ENCODE measurements around the gene SWSAP1. TPM values are rescaled to one million over a fixed set of nuclear protein-coding genes. Genes with fewer than 3 reads are reported as not detected.

Gene SWSAP1
- total and polyA plus RNA-seq, 2 experiments from 2014 or later, result 2.1 to 6.1 TPM

GRCh38 chr19:11356074-11356397 lies 18.4 kb upstream of the SWSAP1 start:
- peaks cover 15% of the 10 kb centered on the region for H3K4me1 ChIP-seq (ENCODE audit: insufficient read depth)
- TF ChIP-seq, protein P1, sequence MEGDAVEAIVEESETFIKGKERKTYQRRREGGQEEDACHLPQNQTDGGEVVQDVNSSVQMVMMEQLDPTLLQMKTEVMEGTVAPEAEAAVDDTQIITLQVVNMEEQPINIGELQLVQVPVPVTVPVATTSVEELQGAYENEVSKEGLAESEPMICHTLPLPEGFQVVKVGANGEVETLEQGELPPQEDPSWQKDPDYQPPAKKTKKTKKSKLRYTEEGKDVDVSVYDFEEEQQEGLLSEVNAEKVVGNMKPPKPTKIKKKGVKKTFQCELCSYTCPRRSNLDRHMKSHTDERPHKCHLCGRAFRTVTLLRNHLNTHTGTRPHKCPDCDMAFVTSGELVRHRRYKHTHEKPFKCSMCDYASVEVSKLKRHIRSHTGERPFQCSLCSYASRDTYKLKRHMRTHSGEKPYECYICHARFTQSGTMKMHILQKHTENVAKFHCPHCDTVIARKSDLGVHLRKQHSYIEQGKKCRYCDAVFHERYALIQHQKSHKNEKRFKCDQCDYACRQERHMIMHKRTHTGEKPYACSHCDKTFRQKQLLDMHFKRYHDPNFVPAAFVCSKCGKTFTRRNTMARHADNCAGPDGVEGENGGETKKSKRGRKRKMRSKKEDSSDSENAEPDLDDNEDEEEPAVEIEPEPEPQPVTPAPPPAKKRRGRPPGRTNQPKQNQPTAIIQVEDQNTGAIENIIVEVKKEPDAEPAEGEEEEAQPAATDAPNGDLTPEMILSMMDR (conservative IDR thresholded peaks at IDR 0.05; ENCODE audit: low read depth in 2 of 2), result no peak
- TF ChIP-seq REST (IDR thresholded peaks at IDR 0.05; ENCODE audit: unreplicated experiment) (no peak), CREB1 (CRISPR knock-in tag; IDR thresholded peaks at IDR 0.05; ENCODE audit: low read depth) (no peak)
- H3K27me3 ChIP-seq (ENCODE audit: insufficient read depth), result peaks cover 5% of the 10 kb centered on the region; the same call in 1 of the 2 replicates
- H3K4me2 ChIP-seq, result peak overlapping the region; percentile 81
- H3K27ac Mint-ChIP-seq, result no peak overlapping the region
- peaks cover 21% of the 10 kb centered on the region for H3K4me1 Mint-ChIP-seq
- no peaks in the 10 kb centered on the region for H3K36me3 ChIP-seq (ENCODE audit: insufficient read depth)
- no peak for DNase-seq (ENCODE audit: low spot score)
- no peak overlapping the region for H2AFZ ChIP-seq
- no peaks in the 10 kb centered on the region for H4K20me1 ChIP-seq (replicated peaks; ENCODE audit: insufficient read depth)
- H3K9me3 Mint-ChIP-seq, result no peaks in the 10 kb centered on the region; the same call in 2 of the 3 replicates
- H3K4me3 Mint-ChIP-seq, result peak overlapping the region; percentile 77
- peak overlapping the region; percentile 62 for H3K4me3 ChIP-seq
- no peak for ATAC-seq
- peaks cover 42% of the 10 kb centered on the region for H3K27me3 Mint-ChIP-seq (ENCODE audit: insufficient read depth, low read depth, poor library complexity)
- H3K36me3 Mint-ChIP-seq (ENCODE audit: low read depth), result no peaks in the 10 kb centered on the region; the same call in 2 of the 3 replicates
- no peaks in the 10 kb centered on the region for H3K79me2 ChIP-seq (replicated peaks; ENCODE audit: insufficient read depth)
- no peaks in the 10 kb centered on the region for H3F3A ChIP-seq (replicated peaks; ENCODE audit: low read depth)
- H3K9me2 ChIP-seq (ENCODE audit: insufficient read depth), result no peaks in the 10 kb centered on the region
- H3K27ac ChIP-seq (ENCODE audit: low read depth), result no peak overlapping the region

GRCh38 chr19:11356676-11357550 lies 17.6 kb upstream of the SWSAP1 start:
- no peak overlapping the region for H3K27ac ChIP-seq (ENCODE audit: low read depth)
- H3K27ac Mint-ChIP-seq, result no peak overlapping the region
- peak overlapping the region; percentile 77; the same call in 2 of the 3 replicates for H3K4me3 Mint-ChIP-seq
- H3F3A ChIP-seq (replicated peaks; ENCODE audit: low read depth), result no peaks in the 10 kb centered on the region
- H3K36me3 Mint-ChIP-seq (ENCODE audit: low read depth), result no peaks in the 10 kb centered on the region; the same call in 2 of the 3 replicates
- H3K9me3 Mint-ChIP-seq, result no peaks in the 10 kb centered on the region; the same call in 2 of the 3 replicates
- ATAC-seq (no peak), DNase-seq (ENCODE audit: low spot score) (no peak)
- H3K4me1 ChIP-seq (ENCODE audit: insufficient read depth), result peaks cover 15% of the 10 kb centered on the region
- H3K9me2 ChIP-seq (ENCODE audit: insufficient read depth), result no peaks in the 10 kb centered on the region
- no peak overlapping the region for H3K4me3 ChIP-seq
- H3K27me3 ChIP-seq (ENCODE audit: insufficient read depth), result peaks cover 5% of the 10 kb centered on the region; the same call in 1 of the 2 replicates
- H3K36me3 ChIP-seq (ENCODE audit: insufficient read depth), result no peaks in the 10 kb centered on the region
- H3K4me2 ChIP-seq, result no peak overlapping the region
- H3K79me2 ChIP-seq (replicated peaks; ENCODE audit: insufficient read depth), result no peaks in the 10 kb centered on the region
- H3K27me3 Mint-ChIP-seq (ENCODE audit: insufficient read depth, low read depth, poor library complexity), result peaks cover 41% of the 10 kb centered on the region
- peaks cover 22% of the 10 kb centered on the region for H3K4me1 Mint-ChIP-seq
- H2AFZ ChIP-seq, result no peak overlapping the region
- no peaks in the 10 kb centered on the region for H4K20me1 ChIP-seq (replicated peaks; ENCODE audit: insufficient read depth)
- TF ChIP-seq ZNF331 (CRISPR knock-in tag; IDR thresholded peaks at IDR 0.05; ENCODE audit: low read depth), result no peak
- no peak for TF ChIP-seq STAT1 (IDR thresholded peaks at IDR 0.05; ENCODE audit: unreplicated experiment)
- no peak for TF ChIP-seq POLR2AphosphoS5 (IDR thresholded peaks at IDR 0.05; ENCODE audit: low read depth)
- no peak for TF ChIP-seq NANOG (IDR thresholded peaks at IDR 0.05; ENCODE audit: borderline replicate concordance)
- TF ChIP-seq, protein P2, sequence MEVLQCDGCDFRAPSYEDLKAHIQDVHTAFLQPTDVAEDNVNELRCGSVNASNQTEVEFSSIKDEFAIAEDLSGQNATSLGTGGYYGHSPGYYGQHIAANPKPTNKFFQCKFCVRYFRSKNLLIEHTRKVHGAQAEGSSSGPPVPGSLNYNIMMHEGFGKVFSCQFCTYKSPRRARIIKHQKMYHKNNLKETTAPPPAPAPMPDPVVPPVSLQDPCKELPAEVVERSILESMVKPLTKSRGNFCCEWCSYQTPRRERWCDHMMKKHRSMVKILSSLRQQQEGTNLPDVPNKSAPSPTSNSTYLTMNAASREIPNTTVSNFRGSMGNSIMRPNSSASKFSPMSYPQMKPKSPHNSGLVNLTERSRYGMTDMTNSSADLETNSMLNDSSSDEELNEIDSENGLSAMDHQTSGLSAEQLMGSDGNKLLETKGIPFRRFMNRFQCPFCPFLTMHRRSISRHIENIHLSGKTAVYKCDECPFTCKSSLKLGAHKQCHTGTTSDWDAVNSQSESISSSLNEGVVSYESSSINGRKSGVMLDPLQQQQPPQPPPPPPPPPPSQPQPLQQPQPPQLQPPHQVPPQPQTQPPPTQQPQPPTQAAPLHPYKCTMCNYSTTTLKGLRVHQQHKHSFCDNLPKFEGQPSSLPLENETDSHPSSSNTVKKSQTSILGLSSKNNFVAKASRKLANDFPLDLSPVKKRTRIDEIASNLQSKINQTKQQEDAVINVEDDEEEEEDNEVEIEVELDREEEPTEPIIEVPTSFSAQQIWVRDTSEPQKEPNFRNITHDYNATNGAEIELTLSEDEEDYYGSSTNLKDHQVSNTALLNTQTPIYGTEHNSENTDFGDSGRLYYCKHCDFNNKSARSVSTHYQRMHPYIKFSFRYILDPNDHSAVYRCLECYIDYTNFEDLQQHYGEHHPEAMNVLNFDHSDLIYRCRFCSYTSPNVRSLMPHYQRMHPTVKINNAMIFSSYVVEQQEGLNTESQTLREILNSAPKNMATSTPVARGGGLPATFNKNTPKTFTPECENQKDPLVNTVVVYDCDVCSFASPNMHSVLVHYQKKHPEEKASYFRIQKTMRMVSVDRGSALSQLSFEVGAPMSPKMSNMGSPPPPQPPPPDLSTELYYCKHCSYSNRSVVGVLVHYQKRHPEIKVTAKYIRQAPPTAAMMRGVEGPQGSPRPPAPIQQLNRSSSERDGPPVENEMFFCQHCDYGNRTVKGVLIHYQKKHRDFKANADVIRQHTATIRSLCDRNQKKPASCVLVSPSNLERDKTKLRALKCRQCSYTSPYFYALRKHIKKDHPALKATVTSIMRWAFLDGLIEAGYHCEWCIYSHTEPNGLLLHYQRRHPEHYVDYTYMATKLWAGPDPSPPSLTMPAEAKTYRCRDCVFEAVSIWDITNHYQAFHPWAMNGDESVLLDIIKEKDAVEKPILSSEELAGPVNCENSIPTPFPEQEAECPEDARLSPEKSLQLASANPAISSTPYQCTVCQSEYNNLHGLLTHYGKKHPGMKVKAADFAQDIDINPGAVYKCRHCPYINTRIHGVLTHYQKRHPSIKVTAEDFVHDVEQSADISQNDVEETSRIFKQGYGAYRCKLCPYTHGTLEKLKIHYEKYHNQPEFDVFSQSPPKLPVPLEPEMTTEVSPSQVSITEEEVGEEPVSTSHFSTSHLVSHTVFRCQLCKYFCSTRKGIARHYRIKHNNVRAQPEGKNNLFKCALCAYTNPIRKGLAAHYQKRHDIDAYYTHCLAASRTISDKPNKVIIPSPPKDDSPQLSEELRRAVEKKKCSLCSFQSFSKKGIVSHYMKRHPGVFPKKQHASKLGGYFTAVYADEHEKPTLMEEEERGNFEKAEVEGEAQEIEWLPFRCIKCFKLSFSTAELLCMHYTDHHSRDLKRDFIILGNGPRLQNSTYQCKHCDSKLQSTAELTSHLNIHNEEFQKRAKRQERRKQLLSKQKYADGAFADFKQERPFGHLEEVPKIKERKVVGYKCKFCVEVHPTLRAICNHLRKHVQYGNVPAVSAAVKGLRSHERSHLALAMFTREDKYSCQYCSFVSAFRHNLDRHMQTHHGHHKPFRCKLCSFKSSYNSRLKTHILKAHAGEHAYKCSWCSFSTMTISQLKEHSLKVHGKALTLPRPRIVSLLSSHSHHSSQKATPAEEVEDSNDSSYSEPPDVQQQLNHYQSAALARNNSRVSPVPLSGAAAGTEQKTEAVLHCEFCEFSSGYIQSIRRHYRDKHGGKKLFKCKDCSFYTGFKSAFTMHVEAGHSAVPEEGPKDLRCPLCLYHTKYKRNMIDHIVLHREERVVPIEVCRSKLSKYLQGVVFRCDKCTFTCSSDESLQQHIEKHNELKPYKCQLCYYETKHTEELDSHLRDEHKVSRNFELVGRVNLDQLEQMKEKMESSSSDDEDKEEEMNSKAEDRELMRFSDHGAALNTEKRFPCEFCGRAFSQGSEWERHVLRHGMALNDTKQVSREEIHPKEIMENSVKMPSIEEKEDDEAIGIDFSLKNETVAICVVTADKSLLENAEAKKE (CRISPR knock-in tag; IDR thresholded peaks at IDR 0.05), result no peak
- TF ChIP-seq JUNB (IDR thresholded peaks at IDR 0.05; ENCODE audit: unreplicated experiment), result no peak

All from GM23338 (cell line).